ENCODE measurements around the gene JAK3. TPM values are rescaled to one million over a fixed set of nuclear protein-coding genes. Genes with fewer than 3 reads are reported as not detected.
"Not testable (repeated sequence)": the region's sequence is repeated elsewhere in the genome, so short reads cannot be mapped to it uniquely, and the experiment has no call there.

Gene JAK3
- total RNA-seq: 226 and 239 TPM in 2 replicates

GRCh38 chr19:17847538-17848366 lies at the start of gene JAK3:
Gene JAK3 (minus strand): TSS chr19:17847982. CDS start chr19:17844417, 3,565 bp downstream.
- intact Hi-C loops (cut with micrococcal nuclease): loop anchor here (1.0 to 5.0 kb wide), 2 partner anchors 12 to 240 kb away; partner anchors contain the start of genes IL12RB1 and RPL18A
- peak; percentile 97 for DNase-seq
- H3K36me3 Mint-ChIP-seq (ENCODE audit: low read depth): peaks cover 41% of the 10 kb centered on the region
- H3K4me3 Mint-ChIP-seq: peak within 1 kb of the TSS; percentile 94
- no peaks in the 10 kb centered on the region for H3K9me3 Mint-ChIP-seq
- peaks cover 59% of the 10 kb centered on the region for H3K4me1 Mint-ChIP-seq
- H3K27ac Mint-ChIP-seq: peak within 1 kb of the TSS; percentile 94
- H3K27me3 Mint-ChIP-seq: peaks cover 1% of the 10 kb centered on the region

GRCh38 chr19:17893766-17894165 lies 46.0 kb upstream of the JAK3 start:
- intact Hi-C loops (cut with micrococcal nuclease): no loop called here
- DNase-seq: no peak
- no peaks in the 10 kb centered on the region for H3K9me3 Mint-ChIP-seq
- no peak overlapping the region for H3K4me3 Mint-ChIP-seq
- H3K36me3 Mint-ChIP-seq (ENCODE audit: low read depth): no peaks in the 10 kb centered on the region
- peaks cover under 1% of the 10 kb centered on the region for H3K27me3 Mint-ChIP-seq
- no peaks in the 10 kb centered on the region for H3K4me1 Mint-ChIP-seq
- H3K27ac Mint-ChIP-seq: no peak overlapping the region

GRCh38 chr19:17889609-17890214 lies 41.9 kb upstream of the JAK3 start:
- H3K4me1 Mint-ChIP-seq: no peaks in the 10 kb centered on the region
- H3K36me3 Mint-ChIP-seq (ENCODE audit: low read depth): no peaks in the 10 kb centered on the region
- H3K27me3 Mint-ChIP-seq: no peaks in the 10 kb centered on the region
- no peaks in the 10 kb centered on the region for H3K9me3 Mint-ChIP-seq
- no peak overlapping the region for H3K27ac Mint-ChIP-seq
- intact Hi-C loops (cut with micrococcal nuclease): no loop called here
- no peak overlapping the region for H3K4me3 Mint-ChIP-seq
- peak; percentile 76 for DNase-seq

GRCh38 chr19:17888260-17888659 lies 40.5 kb upstream of the JAK3 start:
- Mint-ChIP-seq H3K4me1 (no peaks in the 10 kb centered on the region), H3K36me3 (ENCODE audit: low read depth) (no peaks in the 10 kb centered on the region), H3K27ac (no peak overlapping the region), H3K9me3 (no peaks in the 10 kb centered on the region), H3K27me3 (no peaks in the 10 kb centered on the region), H3K4me3 (no peak overlapping the region)
- intact Hi-C loops (cut with micrococcal nuclease): no loop called here
- no peak for DNase-seq

- H3K27me3 Mint-ChIP-seq; H3K27ac Mint-ChIP-seq; H3K4me3 Mint-ChIP-seq; H3K9me3 Mint-ChIP-seq; intact Hi-C loops (cut with micrococcal nuclease); H3K36me3 Mint-ChIP-seq (ENCODE audit: low read depth); DNase-seq; H3K4me1 Mint-ChIP-seq: not testable (repeated sequence)
Measured at GRCh38 chr19:17887221-17887620, 39.4 kb upstream of the JAK3 start.

- Mint-ChIP-seq H3K9me3 (no peaks in the 10 kb centered on the region), H3K4me1 (no peaks in the 10 kb centered on the region), H3K27ac (no peak overlapping the region), H3K36me3 (ENCODE audit: low read depth) (no peaks in the 10 kb centered on the region), H3K27me3 (no peaks in the 10 kb centered on the region), H3K4me3 (no peak overlapping the region)
- DNase-seq: no peak
- intact Hi-C loops (cut with micrococcal nuclease): no loop called here
Measured at GRCh38 chr19:17886515-17886914, 38.7 kb upstream of the JAK3 start.

- Mint-ChIP-seq H3K27ac (no peak overlapping the region), H3K36me3 (ENCODE audit: low read depth) (no peaks in the 10 kb centered on the region), H3K9me3 (no peaks in the 10 kb centered on the region), H3K27me3 (no peaks in the 10 kb centered on the region), H3K4me1 (no peaks in the 10 kb centered on the region), H3K4me3 (no peak overlapping the region)
- intact Hi-C loops (cut with micrococcal nuclease): no loop called here
- no peak for DNase-seq
Measured at GRCh38 chr19:17883627-17884410, 36.0 kb upstream of the JAK3 start.

GRCh38 chr19:17881701-17882100 lies 33.9 kb upstream of the JAK3 start:
- intact Hi-C loops (cut with micrococcal nuclease): no loop called here
- Mint-ChIP-seq H3K27ac (no peak overlapping the region), H3K4me1 (no peaks in the 10 kb centered on the region), H3K27me3 (no peaks in the 10 kb centered on the region), H3K4me3 (no peak overlapping the region), H3K9me3 (no peaks in the 10 kb centered on the region), H3K36me3 (ENCODE audit: low read depth) (no peaks in the 10 kb centered on the region)
- no peak for DNase-seq

GRCh38 chr19:17879466-17879865 lies 31.7 kb upstream of the JAK3 start:
- Mint-ChIP-seq H3K27ac (no peak overlapping the region), H3K27me3 (peaks cover 1% of the 10 kb centered on the region), H3K36me3 (ENCODE audit: low read depth) (no peaks in the 10 kb centered on the region), H3K4me3 (no peak overlapping the region), H3K4me1 (no peaks in the 10 kb centered on the region), H3K9me3 (no peaks in the 10 kb centered on the region)
- no peak for DNase-seq
- intact Hi-C loops (cut with micrococcal nuclease): no loop called here

GRCh38 chr19:17877696-17878095 lies 29.9 kb upstream of the JAK3 start:
- Mint-ChIP-seq H3K9me3 (no peaks in the 10 kb centered on the region), H3K27me3 (peaks cover 1% of the 10 kb centered on the region), H3K36me3 (ENCODE audit: low read depth) (no peaks in the 10 kb centered on the region), H3K27ac (no peak overlapping the region), H3K4me1 (peaks cover 2% of the 10 kb centered on the region), H3K4me3 (no peak overlapping the region)
- no peak for DNase-seq
- intact Hi-C loops (cut with micrococcal nuclease): no loop called here

- DNase-seq: no peak
Measured at GRCh38 chr19:17874758-17875135, 27.0 kb upstream of the JAK3 start.

GRCh38 chr19:17873786-17874757 lies 26.3 kb upstream of the JAK3 start:
- Mint-ChIP-seq H3K9me3 (no peaks in the 10 kb centered on the region), H3K4me3 (peak overlapping the region; percentile 90), H3K36me3 (ENCODE audit: low read depth) (no peaks in the 10 kb centered on the region), H3K4me1 (peaks cover 4% of the 10 kb centered on the region), H3K27me3 (peaks cover 1% of the 10 kb centered on the region), H3K27ac (peak overlapping the region; percentile 53)
- DNase-seq: peak; percentile 88
- intact Hi-C loops (cut with micrococcal nuclease): loop anchor here (1.0 to 2.0 kb wide), 3 partner anchors 15 to 127 kb away; partner anchors contain the start of genes CCDC124 and RPL18A

More at GRCh38 chr19:17874758-17875135, 27.0 kb upstream of the JAK3 start:
- Mint-ChIP-seq H3K4me1 (peaks cover 4% of the 10 kb centered on the region), H3K9me3 (no peaks in the 10 kb centered on the region), H3K27me3 (peaks cover 1% of the 10 kb centered on the region), H3K4me3 (peak overlapping the region; percentile 90), H3K36me3 (ENCODE audit: low read depth) (no peaks in the 10 kb centered on the region), H3K27ac (peak overlapping the region; percentile 53)
- intact Hi-C loops (cut with micrococcal nuclease): loop anchor here (1.0 to 2.0 kb wide), 2 partner anchors 15 to 126 kb away; partner anchors contain the start of gene RPL18A

Data from activated CD4-positive, alpha-beta T cell treated with anti-CD3 and anti-CD28 coated beads, Interleukin-2, amount 10 ng/mL, durations not matched to agents 24 days and 14 days (primary cell).